Tibial nerve (tissue), 4 donors: ENCODE measurements around the gene CTDSP2. TPM values are rescaled to one million over a fixed set of nuclear protein-coding genes. Genes with fewer than 3 reads are reported as not detected.

Source experiments
- DNase-seq, 2 donors: peaks; one replicate each; pipeline ENCODE4 v3.0.0-alpha.2; 2019; ENCODE audit warnings: low spot score in 2 of 2
- H3K27ac ChIP-seq, 4 donors: fragments of 200-600 bp; sonication (generic) in 3 of 4; one replicate each; pipeline ENCODE4 v1.5.1; 2017 to 2019; ENCODE audit warnings: mild to moderate bottlenecking in 1 of 4
- H3K27me3 ChIP-seq, 2 donors: fragments of 200-600 bp; sonication (generic) in 1 of 2; one replicate each; pipeline versions ENCODE4 v1.5.1 to v1.6.0; 2017 to 2019
- H3K36me3 ChIP-seq, 3 donors: fragments of 200-600 bp; sonication (generic); one replicate each; pipeline ENCODE4 v1.5.1; 2018 to 2019
- H3K4me1 ChIP-seq, 4 donors: fragments of 200-600 bp; sonication (generic) in 3 of 4; one replicate each; pipeline ENCODE4 v1.5.1; 2017 to 2019
- H3K4me3 ChIP-seq, 4 donors: fragments of 200-600 bp; sonication (generic) in 3 of 4; one replicate each; pipeline ENCODE4 v1.5.1; 2017 to 2019; ENCODE audit warnings: mild to moderate bottlenecking in 1 of 4, moderate library complexity in 1 of 4
- H3K9me3 ChIP-seq, 4 donors: fragments of 200-600 bp; sonication (generic) in 3 of 4; one replicate each; pipeline ENCODE4 v1.5.1; 2017 to 2019
- CTCF ChIP-seq, 5 experiments: fragments of 200-600 bp in 3 of 5; fragments of 450-650 bp in 2 of 5; sonication (generic) in 3 of 5; IDR thresholded peaks; one replicate each; pipeline ENCODE4 v1.5.1; 2016 to 2019; ENCODE audit warnings: antibody characterized with exemption in 5 of 5, mild to moderate bottlenecking in 3 of 5, moderate library complexity in 2 of 5
- EP300 ChIP-seq, 2 donors: sonication (generic); formaldehyde crosslinking; IDR thresholded peaks; one replicate each; pipeline ENCODE4 v1.6.1; 2017; ENCODE audit warnings: antibody characterized with exemption in 2 of 2, mild to moderate bottlenecking in 1 of 2
- POLR2A ChIP-seq, 2 donors: fragments of 450-650 bp; IDR thresholded peaks; one replicate each; pipeline ENCODE4 v1.6.1; 2017; ENCODE audit warnings: antibody characterized with exemption in 2 of 2, mild to moderate bottlenecking in 2 of 2, moderate library complexity in 2 of 2
- WGBS, 2 donors: methylation state at CpG; one replicate each; pipeline ENCODE4 v1.1.5; 2018; 5-methylcytosine and 5-hydroxymethylcytosine counted together
- total RNA-seq, 4 donors: library from RNA; depleted of rRNA; stranded (reverse); fragments of >200 nt; gene quantifications; one replicate each; pipeline ENCODE4 v1.1.0, GENCODE V29; 2016

The CTDSP2 gene
- total RNA-seq, 4 donors from 2014 or later, result 117 to 141 (median 123) TPM

DNA sequence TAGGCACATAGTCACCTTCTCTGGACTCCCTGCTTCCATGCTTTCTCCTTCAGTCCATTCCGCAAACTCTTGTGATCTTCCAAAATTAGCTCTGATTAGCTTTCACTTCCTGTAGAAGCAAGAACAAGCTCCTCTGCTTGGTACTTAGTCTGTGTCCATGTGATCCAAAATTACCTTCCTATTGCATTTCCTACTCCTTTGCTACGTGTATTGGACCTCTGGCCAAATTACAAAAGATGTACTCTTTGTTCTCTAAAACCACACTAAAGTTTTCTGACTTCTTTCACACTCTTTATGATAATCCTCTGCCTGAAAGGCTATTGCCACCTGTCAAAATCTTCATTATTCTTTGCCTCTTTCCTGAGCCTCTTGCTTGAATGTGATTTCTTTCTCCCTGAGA is 64.7 kb downstream of the CTDSP2 start:
- DNase-seq, result no peak
- peaks cover 0 to 26% (median 6%) of the 10 kb centered on the region in 4 donors for H3K4me1 ChIP-seq
- peak overlapping the region in 1 of 4 donors; percentile 4 for H3K27ac ChIP-seq
- no peak overlapping the region for H3K4me3 ChIP-seq
- TF ChIP-seq POLR2A (IDR thresholded peaks at IDR 0.05) (no peak), CTCF (IDR thresholded peaks at IDR 0.05) (no peak), EP300 (IDR thresholded peaks at IDR 0.05) (no peak)
- WGBS, 2 donors, result 55 to 70% methylated on average over 2 of the region's 2 CpGs
- peaks cover 0 to 55% (median 3%) of the 10 kb centered on the region in 3 donors for H3K36me3 ChIP-seq
- H3K27me3 ChIP-seq, result no peaks in the 10 kb centered on the region
- H3K9me3 ChIP-seq, result no peaks in the 10 kb centered on the region

DNA sequence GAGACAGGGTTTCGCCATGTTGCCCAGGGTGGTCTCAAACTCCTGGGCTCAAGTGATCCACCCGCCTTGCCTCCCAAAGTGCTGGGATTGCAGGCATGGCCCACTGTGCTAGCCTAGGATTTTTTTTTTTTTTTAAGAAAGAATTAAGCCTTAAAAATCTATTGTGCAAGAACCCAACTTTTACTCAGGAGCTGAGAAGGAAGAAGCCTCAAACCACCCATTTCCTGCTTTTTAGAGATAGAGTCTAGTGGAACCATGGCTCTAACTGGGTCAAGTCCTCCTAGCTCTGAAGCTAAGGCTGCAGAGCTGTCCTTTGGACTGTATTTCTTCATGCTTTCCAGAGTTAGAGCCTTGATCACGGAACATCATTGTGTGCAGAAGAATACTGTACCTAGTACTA is 65.3 kb downstream of the CTDSP2 start:
- Histone ChIP-seq H3K36me3 (peaks cover 0 to 54% (median 3%) of the 10 kb centered on the region in 3 donors), H3K27ac (peak overlapping the region in 1 of 4 donors; percentile 4), H3K4me1 (peaks cover 0 to 26% (median 6%) of the 10 kb centered on the region in 4 donors), H3K9me3 (no peaks in the 10 kb centered on the region), H3K4me3 (no peak overlapping the region), H3K27me3 (no peaks in the 10 kb centered on the region)
- no peak for DNase-seq
- TF ChIP-seq CTCF (IDR thresholded peaks at IDR 0.05) (no peak), POLR2A (IDR thresholded peaks at IDR 0.05) (no peak)
- 94% methylated on average over 3 of the region's 3 CpGs for WGBS, 2 donors

GRCh38 chr12:57780284-57780897 is 66.1 kb downstream of the CTDSP2 start:
- Histone ChIP-seq H3K36me3 (peaks cover 0 to 53% (median 0%) of the 10 kb centered on the region in 3 donors), H3K27me3 (no peaks in the 10 kb centered on the region), H3K9me3 (no peaks in the 10 kb centered on the region), H3K4me3 (no peak overlapping the region), H3K4me1 (peaks cover 0 to 26% (median 6%) of the 10 kb centered on the region in 4 donors), H3K27ac (no peak overlapping the region)
- no peak for DNase-seq
- WGBS, 2 donors, result 76 to 84% methylated on average over 4 of the region's 4 CpGs
- no peak for TF ChIP-seq EP300 (IDR thresholded peaks at IDR 0.05)

DNA sequence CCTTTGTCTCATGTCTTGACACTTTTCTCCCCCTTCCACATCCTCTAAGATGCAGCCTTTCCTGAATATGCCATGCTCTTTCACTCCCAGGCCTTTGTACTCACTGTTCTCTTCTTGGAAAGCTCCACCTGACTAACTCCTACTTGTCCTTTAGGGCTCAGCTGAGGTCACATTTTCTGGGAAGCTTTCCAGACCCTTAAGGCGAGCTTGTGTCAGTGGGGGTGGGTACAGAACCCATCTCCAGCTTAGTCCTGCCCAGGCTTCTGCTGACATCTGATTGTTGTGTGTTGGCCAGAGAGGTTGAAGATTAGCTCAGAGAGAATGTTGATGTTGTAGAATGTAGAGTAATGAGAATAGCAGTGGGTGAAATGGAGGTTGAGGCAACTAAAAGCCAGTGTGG is 66.8 kb downstream of the CTDSP2 start:
- DNase-seq, result no peak
- TF ChIP-seq POLR2A (IDR thresholded peaks at IDR 0.05), result no peak
- no peak for TF ChIP-seq EP300 (IDR thresholded peaks at IDR 0.05)
- no peak for TF ChIP-seq CTCF (IDR thresholded peaks at IDR 0.05)
- Histone ChIP-seq H3K36me3 (peaks cover 0 to 52% (median 0%) of the 10 kb centered on the region in 3 donors), H3K27me3 (no peaks in the 10 kb centered on the region), H3K4me1 (peaks cover 0 to 23% (median 6%) of the 10 kb centered on the region in 4 donors), H3K27ac (no peak overlapping the region), H3K9me3 (no peaks in the 10 kb centered on the region), H3K4me3 (no peak overlapping the region)
- WGBS, 2 donors, result 38 to 39% methylated on average over 1 of the region's 1 CpG

DNA sequence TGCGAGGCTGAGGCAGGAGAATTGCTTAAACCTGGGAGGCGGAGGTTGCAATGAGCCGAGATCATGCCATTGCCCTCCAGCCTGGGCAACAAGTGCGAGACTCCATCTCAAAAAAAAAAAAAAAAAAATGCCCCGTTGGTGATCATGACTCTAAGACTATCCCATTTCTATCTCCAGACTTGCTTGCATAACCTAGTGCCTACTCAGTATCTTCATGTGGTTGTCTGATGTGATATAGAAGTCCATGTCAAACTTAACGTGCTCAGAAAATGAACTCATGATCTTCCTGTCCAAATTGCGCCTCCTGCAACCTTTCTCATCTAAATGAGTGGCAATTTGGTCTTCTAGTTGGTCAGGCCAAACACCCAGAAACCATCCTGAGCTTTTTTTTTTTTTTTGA is 68.6 kb downstream of the CTDSP2 start:
- Histone ChIP-seq H3K27ac (no peak overlapping the region), H3K4me3 (no peak overlapping the region), H3K27me3 (no peaks in the 10 kb centered on the region), H3K4me1 (peaks cover 0 to 18% (median 2%) of the 10 kb centered on the region in 4 donors), H3K36me3 (peaks cover 0 to 50% (median 0%) of the 10 kb centered on the region in 3 donors), H3K9me3 (no peaks in the 10 kb centered on the region)
- no peak for DNase-seq
- 89 to 94% methylated on average over 7 of the region's 7 CpGs for WGBS, 2 donors
- TF ChIP-seq POLR2A (IDR thresholded peaks at IDR 0.05) (no peak), CTCF (IDR thresholded peaks at IDR 0.05) (no peak), EP300 (IDR thresholded peaks at IDR 0.05) (no peak)
